Measurements from ENCODE around the gene KCNMA1.

KCNMA1 gene

DNA sequence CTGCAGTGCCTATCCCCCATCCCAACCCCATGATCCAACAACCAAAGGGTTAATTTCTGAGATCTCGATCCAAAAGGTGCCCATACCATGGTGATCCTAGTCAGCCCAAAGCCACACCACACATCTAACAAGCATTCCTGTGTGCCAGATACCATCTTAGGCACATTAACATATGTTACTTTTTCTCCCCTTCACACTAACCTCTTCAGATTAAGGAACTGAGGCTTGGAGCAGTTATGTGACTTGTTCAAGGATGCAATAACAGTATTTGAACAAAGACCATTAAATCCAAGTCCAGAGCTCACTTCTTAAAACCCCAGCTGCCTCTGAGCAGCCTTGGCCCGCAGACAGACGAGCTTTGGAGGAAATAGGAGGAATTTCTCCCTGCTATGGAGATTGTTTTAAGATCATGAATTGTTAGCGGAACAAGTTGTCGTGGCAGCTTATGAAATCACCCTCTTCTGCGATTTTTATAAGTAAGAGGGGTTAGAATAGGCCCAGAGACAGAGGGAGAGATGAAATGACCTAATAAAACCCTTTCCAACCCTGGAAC is 327.2 kb downstream of the KCNMA1 start:
- FAIRE-seq = no peak
- TF ChIP-seq, protein P1, sequence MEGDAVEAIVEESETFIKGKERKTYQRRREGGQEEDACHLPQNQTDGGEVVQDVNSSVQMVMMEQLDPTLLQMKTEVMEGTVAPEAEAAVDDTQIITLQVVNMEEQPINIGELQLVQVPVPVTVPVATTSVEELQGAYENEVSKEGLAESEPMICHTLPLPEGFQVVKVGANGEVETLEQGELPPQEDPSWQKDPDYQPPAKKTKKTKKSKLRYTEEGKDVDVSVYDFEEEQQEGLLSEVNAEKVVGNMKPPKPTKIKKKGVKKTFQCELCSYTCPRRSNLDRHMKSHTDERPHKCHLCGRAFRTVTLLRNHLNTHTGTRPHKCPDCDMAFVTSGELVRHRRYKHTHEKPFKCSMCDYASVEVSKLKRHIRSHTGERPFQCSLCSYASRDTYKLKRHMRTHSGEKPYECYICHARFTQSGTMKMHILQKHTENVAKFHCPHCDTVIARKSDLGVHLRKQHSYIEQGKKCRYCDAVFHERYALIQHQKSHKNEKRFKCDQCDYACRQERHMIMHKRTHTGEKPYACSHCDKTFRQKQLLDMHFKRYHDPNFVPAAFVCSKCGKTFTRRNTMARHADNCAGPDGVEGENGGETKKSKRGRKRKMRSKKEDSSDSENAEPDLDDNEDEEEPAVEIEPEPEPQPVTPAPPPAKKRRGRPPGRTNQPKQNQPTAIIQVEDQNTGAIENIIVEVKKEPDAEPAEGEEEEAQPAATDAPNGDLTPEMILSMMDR (IDR thresholded peaks at IDR 0.05; ENCODE audit: insufficient read depth, missing control alignments) = no peak
- no peak for DNase-seq (ENCODE audit: insufficient read length, low spot score)

DNA sequence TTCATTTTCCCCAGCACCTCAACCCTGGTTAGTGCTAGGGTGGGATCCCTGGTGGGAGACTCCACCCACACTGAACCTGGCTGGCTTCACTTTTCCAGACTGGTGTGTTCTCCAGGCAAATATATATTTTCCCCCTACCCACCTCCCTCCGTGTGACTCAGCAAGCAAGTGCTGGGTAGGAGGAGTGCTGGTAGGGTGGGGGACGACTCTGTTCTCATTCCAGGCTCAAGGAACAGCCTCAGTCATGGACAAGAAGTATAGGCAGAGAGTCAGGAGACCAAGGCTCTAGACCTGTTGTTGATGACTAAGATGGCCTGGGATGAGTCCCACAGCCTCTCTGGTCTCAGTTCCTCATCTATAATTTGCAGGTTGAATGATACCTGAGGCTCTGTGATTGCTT is 328.1 kb downstream of the KCNMA1 start:
- DNase-seq (ENCODE audit: insufficient read length, low spot score) (no peak), FAIRE-seq (no peak)
- TF ChIP-seq, protein P1 (IDR thresholded peaks at IDR 0.05; ENCODE audit: insufficient read depth, missing control alignments) = no peak

DNA sequence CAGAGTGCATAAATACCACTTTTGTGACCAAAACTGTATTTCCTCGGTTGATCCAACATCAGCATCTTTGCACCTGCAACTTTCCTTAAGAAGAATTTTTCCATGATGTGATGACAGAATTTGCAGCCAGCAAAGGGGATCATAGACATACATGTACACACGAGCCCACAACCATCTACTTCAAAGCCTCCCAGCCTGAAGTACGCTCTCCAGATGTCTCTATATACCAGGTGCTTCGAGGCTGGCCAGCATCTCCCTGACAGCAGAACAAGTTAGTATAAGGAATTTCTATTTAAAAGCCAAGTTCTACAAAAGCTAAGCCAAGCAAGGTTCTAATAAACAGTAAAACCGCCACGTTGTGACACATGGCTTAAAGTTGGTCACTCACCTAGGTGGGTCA is 328.5 kb downstream of the KCNMA1 start:
- no peak for DNase-seq (ENCODE audit: insufficient read length, low spot score)
- no peak for FAIRE-seq
- TF ChIP-seq, protein P1 (IDR thresholded peaks at IDR 0.05; ENCODE audit: insufficient read depth, missing control alignments) = no peak

DNA sequence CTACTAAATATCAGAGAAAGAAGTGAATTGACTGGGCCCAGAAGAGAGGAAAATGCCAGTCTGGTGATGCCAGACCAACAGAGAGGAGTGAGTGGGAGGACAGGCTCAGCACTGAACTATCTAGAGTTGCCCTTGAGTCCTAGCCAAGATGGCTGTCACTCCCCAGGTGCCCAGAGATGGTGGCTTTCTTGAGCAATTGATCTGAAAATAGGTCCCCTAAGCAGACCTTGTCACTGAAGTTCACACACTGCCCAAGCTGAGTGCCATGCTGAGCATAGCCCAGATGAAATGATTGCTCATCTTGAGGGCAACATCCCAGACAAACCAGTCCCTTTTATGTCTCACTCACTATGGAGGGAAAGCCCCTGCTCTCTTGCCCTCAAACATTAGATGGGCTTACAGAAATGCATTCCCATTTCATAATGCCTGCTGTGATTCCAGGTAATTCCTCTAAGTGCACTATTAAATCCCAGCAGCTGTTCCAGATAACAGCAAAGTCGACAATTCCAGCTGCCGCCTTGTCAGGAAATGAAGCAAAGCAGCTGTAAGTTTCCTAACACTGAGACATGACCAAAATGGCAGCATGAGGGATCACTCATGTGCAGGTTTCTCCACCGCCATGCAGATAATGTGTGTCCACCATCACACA is 329.4 kb downstream of the KCNMA1 start:
- TF ChIP-seq, protein P1 (IDR thresholded peaks at IDR 0.05; ENCODE audit: insufficient read depth, missing control alignments) = no peak
- DNase-seq (ENCODE audit: insufficient read length, low spot score) (peak; percentile 41), FAIRE-seq (peak; percentile 70)

DNA sequence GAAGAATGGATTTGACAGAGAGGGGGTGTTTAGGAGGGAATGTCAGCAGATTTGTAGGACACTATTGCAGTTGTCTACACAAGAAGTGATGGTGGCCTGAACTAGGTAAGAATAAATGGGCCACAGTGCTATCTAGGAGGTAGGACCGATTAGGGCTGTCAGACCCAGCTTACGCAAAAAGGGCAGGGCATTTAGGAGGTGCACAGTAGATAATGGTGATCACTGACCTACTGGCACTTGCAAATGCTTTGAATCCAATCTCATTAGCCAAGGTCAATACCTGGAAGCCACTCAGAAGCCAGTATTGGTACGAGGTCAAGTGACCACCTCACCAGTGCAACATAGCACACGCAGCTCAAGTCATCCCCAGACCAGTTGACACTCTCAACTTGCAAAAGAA is 330.9 kb downstream of the KCNMA1 start:
- DNase-seq (ENCODE audit: insufficient read length, low spot score) = no peak
- TF ChIP-seq, protein P1 (IDR thresholded peaks at IDR 0.05; ENCODE audit: insufficient read depth, missing control alignments) = no peak
- FAIRE-seq = no peak

DNA sequence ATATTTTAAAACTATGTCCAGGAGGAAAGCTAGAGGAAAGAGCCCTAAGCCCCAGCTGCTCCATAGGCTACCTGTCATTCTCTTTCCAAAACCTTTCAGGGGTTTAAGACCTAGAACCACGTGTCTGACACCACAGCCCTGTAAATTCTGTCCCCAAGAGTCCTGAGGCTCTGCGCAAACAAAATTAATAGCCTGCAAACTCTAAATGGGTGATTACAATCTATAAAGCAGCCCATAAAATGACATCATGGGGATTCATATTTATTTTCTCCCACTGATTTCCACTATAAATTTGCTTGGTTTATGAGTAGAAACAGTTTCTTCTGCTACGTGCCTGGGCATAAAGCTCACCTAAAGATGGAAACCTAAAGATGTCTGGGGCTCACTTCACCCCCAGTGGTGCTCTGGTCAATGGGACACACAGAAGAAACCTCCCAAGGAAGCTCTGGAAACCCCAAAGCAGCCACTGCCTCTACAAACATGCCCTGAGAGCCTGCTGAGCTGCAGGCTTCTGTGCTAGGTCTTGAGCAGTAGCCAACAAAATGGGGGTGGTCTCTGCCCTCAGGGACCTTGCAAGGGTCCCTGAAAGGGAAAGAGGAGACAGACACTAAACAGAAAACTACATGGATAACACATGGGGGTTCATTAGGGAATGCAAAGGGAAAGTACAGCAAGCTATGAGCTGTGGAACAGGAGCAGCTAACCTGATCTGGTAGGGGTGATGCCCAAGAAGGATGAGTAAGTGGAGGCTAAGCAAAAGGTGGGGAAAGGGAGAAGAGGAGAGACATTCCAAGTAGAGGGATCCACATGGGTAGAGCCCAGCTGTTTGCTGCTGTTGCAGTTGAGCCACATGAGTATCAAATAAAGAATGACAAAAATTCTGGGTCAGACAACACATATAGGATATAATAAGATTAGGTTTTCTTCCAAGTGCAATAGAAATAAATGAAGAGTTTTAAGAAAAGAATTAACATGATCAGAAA is 331.7 kb downstream of the KCNMA1 start:
- no peak for DNase-seq (ENCODE audit: insufficient read length, low spot score)
- TF ChIP-seq, protein P1 (IDR thresholded peaks at IDR 0.05; ENCODE audit: insufficient read depth, missing control alignments) = no peak
- no peak for FAIRE-seq

Measured in D721Med (cell line).